H1 (cell line): ENCODE measurements around the gene MAP4K5. TPM values are rescaled to one million over a fixed set of nuclear protein-coding genes. Genes with fewer than 3 reads are reported as not detected.

ENCODE experiments used
- CTCF ChIA-PET: fragments of 300-600 bp; sonication (Branson Sonifier 250); formaldehyde crosslinking; loops from one replicate; lab custom pipeline; 2021; ENCODE audit not compliant: partially characterized antibody; lab: Charles Lee
- POLR2A ChIA-PET: fragments of 300-600 bp; sonication (Branson Sonifier 250); formaldehyde crosslinking; loops from one replicate; lab custom pipeline; 2021; ENCODE audit warnings: inconsistent platforms; ENCODE audit not compliant: partially characterized antibody; lab: Charles Lee
- DNase-seq, 2 experiments: peaks; one replicate each; pipeline versions ENCODE4 v3.0.0 to v3.0.0-alpha.2; 2010 to 2022; ENCODE audit warnings: low spot score in 2 of 2, low read depth in 1 of 2, mixed read lengths in 1 of 2
- FAIRE-seq: peaks from 2 replicates; lab custom pipeline; 2011; peaks lifted over from hg19 to GRCh38; lab: Jason Lieb, UNC
- H2AFZ ChIP-seq: 2 replicates; pipeline ENCODE4 v1.8.1; 2012; ENCODE audit warnings: low read length, inconsistent platforms
- H2AK5ac ChIP-seq: 2 replicates; pipeline ENCODE4 v1.6.1; 2013; ENCODE audit warnings: low read depth, low read length
- H2BK120ac ChIP-seq: replicated peaks from 2 replicates; pipeline ENCODE3; 2013; ENCODE audit warnings: low read depth, low read length, inconsistent platforms
- H2BK12ac ChIP-seq: 2 replicates; pipeline ENCODE4 v1.6.1; 2013; ENCODE audit warnings: low read depth, low read length
- H2BK15ac ChIP-seq: 2 replicates; pipeline ENCODE4 v1.6.1; 2013; ENCODE audit warnings: low read length
- H2BK20ac ChIP-seq: 2 replicates; pipeline ENCODE4 v1.6.1; 2013; ENCODE audit warnings: low read length
- H2BK5ac ChIP-seq: 2 replicates; pipeline ENCODE4 v1.6.1; 2013; ENCODE audit warnings: low read depth, low read length
- H3K14ac ChIP-seq: 2 replicates; pipeline ENCODE4 v1.6.1; 2013; ENCODE audit warnings: inconsistent platforms; ENCODE audit not compliant: insufficient read length
- H3K18ac ChIP-seq: 2 replicates; pipeline ENCODE4 v1.6.1; 2013; ENCODE audit warnings: low read length; ENCODE audit errors: extremely low read depth
- H3K23ac ChIP-seq: 2 replicates; pipeline ENCODE4 v1.6.1; 2013; ENCODE audit warnings: inconsistent platforms; ENCODE audit not compliant: insufficient read length
- H3K23me2 ChIP-seq: 2 replicates; pipeline ENCODE4 v1.6.1; 2013; ENCODE audit warnings: low read depth, low read length
- H3K27ac ChIP-seq: 2 replicates; pipeline ENCODE4 v1.6.1; 2011; ENCODE audit warnings: low read depth, low read length, inconsistent platforms
- H3K27me3 ChIP-seq, 4 experiments: replicated peaks in 1 of 4; 1 replicate in 1 of 4; 2 replicates in 3 of 4; pipeline versions ENCODE4 v1.6.1 to v1.8.1; 2011 to 2013; ENCODE audit warnings: low read length in 3 of 4, mild to moderate bottlenecking in 3 of 4, inconsistent platforms in 2 of 4, mixed read lengths in 2 of 4, moderate library complexity in 1 of 4; ENCODE audit not compliant: control insufficient read depth in 3 of 4, insufficient read depth in 3 of 4; ENCODE audit errors: extremely low read depth in 1 of 4
- H3K36me3 ChIP-seq, 4 experiments: 2 replicates each; pipeline versions ENCODE4 v1.6.1 to v1.8.1; 2011 to 2013; ENCODE audit warnings: mild to moderate bottlenecking in 4 of 4, low read length in 3 of 4, moderate library complexity in 2 of 4, control low read depth in 1 of 4, inconsistent platforms in 1 of 4; ENCODE audit not compliant: insufficient read depth in 4 of 4, control insufficient read depth in 2 of 4
- H3K4ac ChIP-seq: replicated peaks from 2 replicates; pipeline ENCODE3; 2013; ENCODE audit warnings: low read length, low read depth, mixed read lengths, inconsistent platforms; ENCODE audit not compliant: insufficient read length
- H3K4me1 ChIP-seq, 4 experiments: replicated peaks in 1 of 4; 1 replicate in 1 of 4; 2 replicates in 3 of 4; pipeline versions ENCODE4 v1.6.1 to v1.8.1; 2011 to 2013; ENCODE audit warnings: low read length in 3 of 4, inconsistent platforms in 2 of 4, mixed read lengths in 1 of 4; ENCODE audit not compliant: insufficient read depth in 4 of 4, control insufficient read depth in 3 of 4
- H3K4me2 ChIP-seq, 2 experiments: 2 replicates each; pipeline versions ENCODE4 v1.6.1 to v1.8.1; 2011 to 2013; ENCODE audit warnings: low read depth in 2 of 2, low read length in 2 of 2, control low read depth in 1 of 2, inconsistent platforms in 1 of 2, mild to moderate bottlenecking in 1 of 2; ENCODE audit not compliant: insufficient read depth in 1 of 2
- H3K4me3 ChIP-seq, 4 experiments: fragments of 200-600, 300-600 bp in 1 of 4; sonication (generic), shearing (Covaris generic), sonication (Bioruptor Twin) in 1 of 4; 2 replicates each; pipeline versions ENCODE4 v1.5.1 to v1.8.1; 2011 to 2016; ENCODE audit warnings: low read length in 4 of 4, low read depth in 3 of 4, control low read depth in 2 of 4, inconsistent platforms in 2 of 4, mild to moderate bottlenecking in 2 of 4, mixed read lengths in 1 of 4, moderate library complexity in 1 of 4; ENCODE audit not compliant: insufficient read depth in 2 of 4; ENCODE audit errors: extremely low read depth in 1 of 4
- H3K56ac ChIP-seq: replicated peaks from 2 replicates; pipeline ENCODE3; 2013; ENCODE audit warnings: low read depth, mild to moderate bottlenecking, mixed read lengths, low read length, inconsistent platforms; ENCODE audit not compliant: insufficient read length
- H3K79me1 ChIP-seq: 2 replicates; pipeline ENCODE4 v1.6.1; 2013; ENCODE audit warnings: low read depth, low read length, control low read depth
- H3K79me2 ChIP-seq, 2 experiments: 2 replicates each; pipeline versions ENCODE4 v1.6.1 to v1.8.1; 2012 to 2013; ENCODE audit warnings: low read length in 2 of 2, mild to moderate bottlenecking in 2 of 2, inconsistent platforms in 1 of 2; ENCODE audit not compliant: insufficient read depth in 2 of 2, control insufficient read depth in 1 of 2
- H3K9ac ChIP-seq, 4 experiments: replicated peaks in 1 of 4; 1 replicate in 1 of 4; 2 replicates in 3 of 4; pipeline versions ENCODE4 v1.6.1 to v1.8.1; 2011 to 2013; ENCODE audit warnings: low read depth in 3 of 4, low read length in 3 of 4, control low read depth in 2 of 4, mild to moderate bottlenecking in 2 of 4, moderate library complexity in 2 of 4, inconsistent platforms in 1 of 4; ENCODE audit errors: extremely low read depth in 1 of 4
- H3K9me3 ChIP-seq, 2 experiments: 2 replicates each; pipeline versions ENCODE4 v1.6.1 to v1.8.1; 2012 to 2013; ENCODE audit warnings: mild to moderate bottlenecking in 2 of 2, moderate library complexity in 2 of 2, control low read depth in 1 of 2, inconsistent platforms in 1 of 2, low read depth in 1 of 2, low read length in 1 of 2, mixed read lengths in 1 of 2; ENCODE audit not compliant: insufficient read depth in 2 of 2
- H4K20me1 ChIP-seq, 2 experiments: replicated peaks in 1 of 2; 2 replicates each; pipeline versions ENCODE3 to v1.8.1; 2011 to 2013; ENCODE audit warnings: inconsistent platforms in 2 of 2, low read length in 2 of 2, mild to moderate bottlenecking in 1 of 2; ENCODE audit not compliant: insufficient read depth in 2 of 2, control insufficient read depth in 1 of 2
- H4K5ac ChIP-seq: 2 replicates; pipeline ENCODE4 v1.6.1; 2013; ENCODE audit warnings: low read length, low read depth, mixed read lengths, inconsistent platforms; ENCODE audit not compliant: insufficient read length
- H4K8ac ChIP-seq: 2 replicates; pipeline ENCODE4 v1.8.0; 2013; ENCODE audit warnings: mild to moderate bottlenecking, moderate library complexity, low read length, inconsistent platforms; ENCODE audit not compliant: insufficient read depth; ENCODE audit errors: extremely low read depth
- H4K91ac ChIP-seq: replicated peaks from 2 replicates; pipeline ENCODE3; 2013; ENCODE audit warnings: low read length, mixed read lengths, inconsistent platforms; ENCODE audit not compliant: insufficient read length
- BCL11A ChIP-seq, 2 experiments: IDR thresholded peaks; one replicate each; pipeline ENCODE4 v1.6.1; 2011; ENCODE audit warnings: low read depth in 2 of 2, low read length in 2 of 2, mild to moderate bottlenecking in 2 of 2
- CEBPB ChIP-seq: IDR thresholded peaks from 2 replicates; pipeline ENCODE4 v1.6.1; 2012; ENCODE audit warnings: low read depth, low read length
- CHD1 ChIP-seq: IDR thresholded peaks from 2 replicates; pipeline ENCODE4 v1.6.1; 2012; ENCODE audit warnings: low read depth, low read length, improper control_type of control experiment
- KDM5A ChIP-seq: fragments of 200-600 bp; IDR thresholded peaks from 2 replicates; pipeline ENCODE4 v1.7.1; 2012; ENCODE audit warnings: mild to moderate bottlenecking, low read length, inconsistent platforms, mixed read lengths
- RAD21 ChIP-seq, 2 experiments: IDR thresholded peaks in 1 of 2; conservative IDR thresholded peaks in 1 of 2; 2 replicates each; pipeline ENCODE4 v1.6.1; 2011; ENCODE audit warnings: low read depth in 2 of 2, low read length in 2 of 2, improper control_type of control experiment in 1 of 2, inconsistent platforms in 1 of 2, mild to moderate bottlenecking in 1 of 2, moderate library complexity in 1 of 2
- RNF2 ChIP-seq: fragments of 200-900, 300-1000 bp; sonication (generic); IDR thresholded peaks from 2 replicates; pipeline ENCODE4 v1.7.1; 2016; ENCODE audit warnings: borderline replicate concordance, low read depth, mild to moderate bottlenecking, antibody characterized with exemption, low read length; ENCODE audit not compliant: poor library complexity, severe bottlenecking; ENCODE audit errors: missing control alignments
- WGBS, 2 experiments: shearing (Covaris generic) in 1 of 2; methylation state at CpG; one replicate each; pipeline versions ENCODE4 v1.1.6 to v1.1.7; 2013 to 2015; ENCODE audit warnings: low lambda C conversion rate in 2 of 2, mixed read lengths in 2 of 2, inconsistent platforms in 1 of 2, low coverage in 1 of 2, missing lambda C conversion rate in 1 of 2; ENCODE audit not compliant: insufficient replicate concordance in 2 of 2, insufficient coverage in 1 of 2, insufficient read length in 1 of 2; ENCODE audit errors: extremely low coverage in 1 of 2, missing lambda C conversion rate in 1 of 2; 5-methylcytosine and 5-hydroxymethylcytosine counted together
- polyA plus RNA-seq, 7 experiments: library from polyadenylated mRNA; depleted of rRNA in 3 of 7; stranded (reverse) in 5 of 7; unstranded in 2 of 7; fragments of >200 nt in 5 of 7; fragments of 200-250 nt in 2 of 7; gene quantifications; 1 replicate in 5 of 7; 2 replicates in 1 of 7; 4 replicates in 1 of 7; pipeline versions ENCODE4 v1.2.1 to v1.2.3, GENCODE V29; 2011 to 2013; ENCODE audit warnings: missing spikeins in 2 of 7, mixed read lengths in 2 of 7
- total RNA-seq: library from RNA; stranded (reverse); fragmentation: NEBNext Ultra II Directional; extraction: Animal tissue kit (Norgen Biotek cat#: 25700); gene quantifications from 2 replicates; pipeline ENCODE4 v1.2.1, GENCODE V29; 2021

The MAP4K5 gene
- total and polyA plus RNA-seq, 2 of the 8 experiments (the other 6 are each of a cell fraction or from before 2014, with no cell fraction given), result 7.6 to 34.5 TPM

- WGBS, 2 experiments, result 100% methylated on average over 1 of the region's 1 CpG; no CpG with 5 or more reads in 1 of the 2 experiments
- Histone ChIP-seq H3K9ac (no peak overlapping the region), H3K27ac (no peak overlapping the region)
- TF ChIP-seq BCL11A (IDR thresholded peaks at IDR 0.05; ENCODE audit: low read depth in 2 of 2, low read length in 2 of 2), result no peak
- no peak for TF ChIP-seq RNF2
- no peak for TF ChIP-seq KDM5A
- no peak for TF ChIP-seq CHD1
- no peak for TF ChIP-seq RAD21 (IDR thresholded peaks at IDR 0.05 in 1 of 2, conservative IDR thresholded peaks at IDR 0.05 in 1 of 2; ENCODE audit: low read depth in 2 of 2, low read length in 2 of 2)
- no peak for TF ChIP-seq CEBPB
Observed at GRCh38 chr14:50402965-50403364, 129.4 kb downstream of the MAP4K5 start.

More at GRCh38 chr14:50402965-50403364, 129.4 kb downstream of the MAP4K5 start:
- no peaks in the 10 kb centered on the region for H3K23me2 ChIP-seq
- H4K5ac ChIP-seq, result no peak overlapping the region
- no peak overlapping the region for H2BK120ac ChIP-seq
- H3K56ac ChIP-seq, result no peak overlapping the region
- H4K20me1 ChIP-seq, result no peaks in the 10 kb centered on the region
- H2BK20ac ChIP-seq, result no peak overlapping the region
- H4K8ac ChIP-seq, result no peak overlapping the region
- no peak overlapping the region for H4K91ac ChIP-seq
- H3K4me3 ChIP-seq, result no peak overlapping the region
- no peaks in the 10 kb centered on the region for H3K9me3 ChIP-seq
- ChIA-PET CTCF (interaction anchor here (0.7 to 1.6 kb wide), 3 partner anchors 8 to 72 kb away, joined by 3 to 4 read pairs (median 3); no protein-coding TSS in a partner anchor), POLR2A (interaction anchor here (2.0 kb wide), 1 partner anchor 91 kb away, joined by 5 read pairs; the partner anchor contains the start of genes DMAC2L and L2HGDH)
- H3K14ac ChIP-seq, result no peak overlapping the region
- no peak for DNase-seq
- H2BK12ac ChIP-seq, result no peak overlapping the region
- no peak overlapping the region for H3K4me2 ChIP-seq
- no peak overlapping the region for H2AFZ ChIP-seq
- no peak overlapping the region for H2BK5ac ChIP-seq
- peaks cover 0 to 2% (median 0%) of the 10 kb centered on the region in 4 experiments; a peak in 1 of 7 replicates for H3K27me3 ChIP-seq
- H3K79me2 ChIP-seq, result no peaks in the 10 kb centered on the region
- FAIRE-seq, result no peak
- H3K4ac ChIP-seq, result no peak overlapping the region
- H3K18ac ChIP-seq, result no peak overlapping the region
- no peak overlapping the region for H2BK15ac ChIP-seq
- H3K79me1 ChIP-seq, result no peaks in the 10 kb centered on the region
- no peaks in the 10 kb centered on the region for H3K36me3 ChIP-seq
- H3K4me1 ChIP-seq, result peaks cover 0 to 4% (median 2%) of the 10 kb centered on the region in 4 experiments; a peak in 2 of 7 replicates
- H3K23ac ChIP-seq, result no peak overlapping the region
- no peak overlapping the region for H2AK5ac ChIP-seq
